Measurements from ENCODE around the gene TTC34.

Gene TTC34

GRCh38 chr1:2591581-2592261, 209.8 kb downstream of the TTC34 start:
- Histone ChIP-seq H3F3A (ENCODE audit: low read depth) (no peaks in the 10 kb centered on the region), H3K4me2 (ENCODE audit: low read depth, low read length, poor library complexity, severe bottlenecking) (no peak overlapping the region), H3K4me3 (ENCODE audit: low read length, poor library complexity, severe bottlenecking) (no peak overlapping the region), H3K9me3 (ENCODE audit: insufficient read depth, low read depth, low read length) (peaks cover 2% of the 10 kb centered on the region; the same call in 1 of the 2 replicates), H3K4me1 (ENCODE audit: insufficient read depth, low read length, poor library complexity, severe bottlenecking) (peaks cover 8% of the 10 kb centered on the region), H3K27me3 (ENCODE audit: insufficient read depth, low read length, poor library complexity, severe bottlenecking) (no peaks in the 10 kb centered on the region), H4K20me1 (ENCODE audit: insufficient read depth, low read length, poor library complexity, severe bottlenecking) (peaks cover 3% of the 10 kb centered on the region), H3K79me2 (ENCODE audit: insufficient read depth, low read length) (peaks cover 3% of the 10 kb centered on the region; the same call in 1 of the 2 replicates), H3K9ac (ENCODE audit: low read depth, low read length, poor library complexity, severe bottlenecking) (no peak overlapping the region), H3K9me2 (replicated peaks; ENCODE audit: low read depth, low read length) (no peaks in the 10 kb centered on the region), H3K36me3 (ENCODE audit: insufficient read depth, low read length) (no peaks in the 10 kb centered on the region), H2AFZ (ENCODE audit: low read length) (no peak overlapping the region)
- no peak for TF ChIP-seq EZH2phosphoT487 (IDR thresholded peaks at IDR 0.05; ENCODE audit: borderline replicate concordance)
- TF ChIP-seq CTCF (conservative IDR thresholded peaks at IDR 0.05; ENCODE audit: low read length): no peak

- TF ChIP-seq EZH2phosphoT487 (IDR thresholded peaks at IDR 0.05; ENCODE audit: borderline replicate concordance) (no peak), CTCF (conservative IDR thresholded peaks at IDR 0.05; ENCODE audit: low read length) (no peak)
- H4K20me1 ChIP-seq (ENCODE audit: insufficient read depth, low read length, poor library complexity, severe bottlenecking): peaks cover 3% of the 10 kb centered on the region
- H3K4me2 ChIP-seq (ENCODE audit: low read depth, low read length, poor library complexity, severe bottlenecking): no peak overlapping the region
- H3F3A ChIP-seq (ENCODE audit: low read depth): no peaks in the 10 kb centered on the region
- H3K79me2 ChIP-seq (ENCODE audit: insufficient read depth, low read length): peaks cover 3% of the 10 kb centered on the region; the same call in 1 of the 2 replicates
- H3K9me3 ChIP-seq (ENCODE audit: insufficient read depth, low read depth, low read length): no peaks in the 10 kb centered on the region
- no peak overlapping the region for H3K9ac ChIP-seq (ENCODE audit: low read depth, low read length, poor library complexity, severe bottlenecking)
- H3K9me2 ChIP-seq (replicated peaks; ENCODE audit: low read depth, low read length): no peaks in the 10 kb centered on the region
- H2AFZ ChIP-seq (ENCODE audit: low read length): no peak overlapping the region
- no peaks in the 10 kb centered on the region for H3K36me3 ChIP-seq (ENCODE audit: insufficient read depth, low read length)
- H3K4me3 ChIP-seq (ENCODE audit: low read length, poor library complexity, severe bottlenecking): no peak overlapping the region
- peaks cover 8% of the 10 kb centered on the region for H3K4me1 ChIP-seq (ENCODE audit: insufficient read depth, low read length, poor library complexity, severe bottlenecking)
- no peaks in the 10 kb centered on the region for H3K27me3 ChIP-seq (ENCODE audit: insufficient read depth, low read length, poor library complexity, severe bottlenecking)
Measured at GRCh38 chr1:2591233-2591580, 210.3 kb downstream of the TTC34 start.

GRCh38 chr1:2590233-2591141, 211.0 kb downstream of the TTC34 start:
- H3F3A ChIP-seq (ENCODE audit: low read depth): no peaks in the 10 kb centered on the region

More at GRCh38 chr1:2590233-2591141, 211.0 kb downstream of the TTC34 start:
- Histone ChIP-seq H3K4me3 (ENCODE audit: low read length, poor library complexity, severe bottlenecking) (no peak overlapping the region), H3K9ac (ENCODE audit: low read depth, low read length, poor library complexity, severe bottlenecking) (no peak overlapping the region), H3K4me1 (ENCODE audit: insufficient read depth, low read length, poor library complexity, severe bottlenecking) (peaks cover 11% of the 10 kb centered on the region), H3K79me2 (ENCODE audit: insufficient read depth, low read length) (peaks cover 3% of the 10 kb centered on the region; the same call in 1 of the 2 replicates), H2AFZ (ENCODE audit: low read length) (no peak overlapping the region), H3K9me3 (ENCODE audit: insufficient read depth, low read depth, low read length) (no peaks in the 10 kb centered on the region), H3K9me2 (replicated peaks; ENCODE audit: low read depth, low read length) (no peaks in the 10 kb centered on the region), H4K20me1 (ENCODE audit: insufficient read depth, low read length, poor library complexity, severe bottlenecking) (peaks cover 3% of the 10 kb centered on the region), H3K36me3 (ENCODE audit: insufficient read depth, low read length) (no peaks in the 10 kb centered on the region), H3K27me3 (ENCODE audit: insufficient read depth, low read length, poor library complexity, severe bottlenecking) (no peaks in the 10 kb centered on the region), H3K4me2 (ENCODE audit: low read depth, low read length, poor library complexity, severe bottlenecking) (no peak overlapping the region)
- TF ChIP-seq CTCF (conservative IDR thresholded peaks at IDR 0.05; ENCODE audit: low read length) (no peak), EZH2phosphoT487 (IDR thresholded peaks at IDR 0.05; ENCODE audit: borderline replicate concordance) (no peak)

Measured in Loucy (cell line).